HCT116 (cell line): ENCODE results near the gene ERLEC1. TPM values are rescaled to one million over a fixed set of nuclear protein-coding genes. Genes with fewer than 3 reads are reported as not detected.

Experiments
- ATAC-seq: fragments of 200-7000 bp; cut with Tn5 transposase; 2 replicates; pipeline ENCODE4 v1.9.1; 2020; ENCODE audit warnings: mild to moderate bottlenecking, moderate library complexity
- BruUV-seq: library from RNA; stranded (reverse); fragments of 400-500 nt; replicated peaks from 2 replicates; lab custom pipeline; 2021; lab: Mats Ljungman, UMichigan
- CTCF ChIA-PET: fragments of 300-600 bp; sonication (Branson Sonifier 250); formaldehyde crosslinking; loops from one replicate; lab custom pipeline; 2021; ENCODE audit warnings: antibody characterized with exemption; lab: Charles Lee
- POLR2A ChIA-PET: fragments of 300-600, 350-600 bp; sonication (Branson Sonifier 250); formaldehyde crosslinking; loops from one replicate; lab custom pipeline; 2021; ENCODE audit warnings: antibody characterized with exemption; lab: Charles Lee
- RAD21 ChIA-PET, 2 experiments: fragments of 300-600 bp; sonication (Branson Sonifier 250); formaldehyde crosslinking; loops; one replicate each; lab custom pipeline; 2023; ENCODE audit warnings: low total read pairs in 2 of 2; ENCODE audit not compliant: uncharacterized antibody in 2 of 2, unreplicated experiment in 2 of 2, low non-redundant PET in 1 of 2; lab: Charles Lee
- DNase-seq: peaks from one replicate; pipeline ENCODE4 v3.0.0-alpha.2; 2010; ENCODE audit warnings: low read depth, low spot score
- H2AFZ ChIP-seq: fragments of 200-600 bp; shearing (Covaris generic), sonication (generic); 2 replicates; pipeline ENCODE4 v1.6.1; 2017; ENCODE audit warnings: low read depth, mixed run types, mixed read lengths, antibody characterized with exemption, low read length; ENCODE audit not compliant: poor library complexity, severe bottlenecking
- H3K27ac ChIP-seq: 2 replicates; pipeline ENCODE4 v1.5.1; 2012; ENCODE audit warnings: low read depth, low read length
- H3K27me3 ChIP-seq: fragments of 200-600 bp; sonication (generic); 2 replicates; pipeline ENCODE4 v1.6.1; 2016; ENCODE audit warnings: mixed run types, low read length, mixed read lengths; ENCODE audit not compliant: insufficient read depth
- H3K36me3 ChIP-seq, 2 experiments: fragments of 200-500 bp in 1 of 2; fragments of 200-600 bp in 1 of 2; sonication (Bioruptor generic) in 1 of 2; sonication (generic) in 1 of 2; 2 replicates each; pipeline versions ENCODE4 v1.5.1 to v1.6.1; 2014 to 2016; ENCODE audit warnings: low read length in 2 of 2, inconsistent platforms in 1 of 2, mixed read lengths in 1 of 2, mixed run types in 1 of 2; ENCODE audit not compliant: insufficient read depth in 2 of 2, control insufficient read depth in 1 of 2
- H3K4me1 ChIP-seq, 2 experiments: fragments of 200-600 bp in 1 of 2; sonication (generic) in 1 of 2; 2 replicates each; pipeline versions ENCODE4 v1.5.1 to v1.6.1; 2012 to 2017; ENCODE audit warnings: low read length in 2 of 2, inconsistent platforms in 1 of 2, mild to moderate bottlenecking in 1 of 2, mixed read lengths in 1 of 2, mixed run types in 1 of 2, moderate library complexity in 1 of 2; ENCODE audit not compliant: insufficient read depth in 2 of 2, control insufficient read depth in 1 of 2
- H3K4me2 ChIP-seq: fragments of 200-600 bp; sonication (generic); 2 replicates; pipeline ENCODE4 v1.6.1; 2017; ENCODE audit warnings: mixed run types, low read length, mixed read lengths
- H3K4me3 ChIP-seq, 2 experiments: fragments of 200-600 bp in 1 of 2; sonication (generic) in 1 of 2; replicated peaks in 1 of 2; 2 replicates each; pipeline ENCODE4 v1.5.1; 2011 to 2016; ENCODE audit warnings: low read length in 2 of 2, control low read depth in 1 of 2, low read depth in 1 of 2, mild to moderate bottlenecking in 1 of 2, mixed read lengths in 1 of 2, mixed run types in 1 of 2
- H3K79me2 ChIP-seq: fragments of 200-600 bp; sonication (generic); 2 replicates; pipeline ENCODE4 v1.6.1; 2017; ENCODE audit warnings: mild to moderate bottlenecking, mixed run types, low read length, moderate library complexity, mixed read lengths; ENCODE audit not compliant: insufficient read depth
- H3K9ac ChIP-seq: fragments of 200-600 bp; sonication (generic); 2 replicates; pipeline ENCODE4 v1.6.1; 2016; ENCODE audit warnings: low read length, mixed read lengths
- H3K9me2 ChIP-seq: fragments of 200-600 bp; sonication (generic), shearing (Covaris generic); 2 replicates; pipeline ENCODE4 v1.6.1; 2017; ENCODE audit warnings: mixed run types, mild to moderate bottlenecking, moderate library complexity; ENCODE audit not compliant: insufficient read depth
- H3K9me3 ChIP-seq, 2 experiments: fragments of 200-500 bp in 1 of 2; fragments of 200-600 bp in 1 of 2; sonication (Bioruptor generic) in 1 of 2; sonication (generic) in 1 of 2; 2 replicates each; pipeline ENCODE4 v1.6.1; 2014 to 2017; ENCODE audit warnings: low read length in 2 of 2, mixed read lengths in 2 of 2, inconsistent platforms in 1 of 2, low read depth in 1 of 2, mild to moderate bottlenecking in 1 of 2, mixed run types in 1 of 2, moderate library complexity in 1 of 2; ENCODE audit not compliant: control insufficient read depth in 1 of 2, insufficient read depth in 1 of 2
- H4K20me1 ChIP-seq: fragments of 200-600 bp; sonication (generic), shearing (Covaris generic); 2 replicates; pipeline ENCODE4 v1.6.1; 2017; ENCODE audit warnings: mixed run types, mild to moderate bottlenecking, moderate library complexity; ENCODE audit not compliant: insufficient read depth
- CBX3 ChIP-seq: IDR thresholded peaks from 2 replicates; pipeline ENCODE4 v1.6.1; 2012; ENCODE audit warnings: low read depth
- CTCF ChIP-seq, 3 experiments: fragments of 200-600 bp in 1 of 3; sonication (generic) in 1 of 3; IDR thresholded peaks in 2 of 3; conservative IDR thresholded peaks in 1 of 3; 2 replicates each; pipeline ENCODE4 v1.5.1; 2012 to 2017; ENCODE audit warnings: low read depth in 2 of 3, low read length in 2 of 3, antibody characterized with exemption in 1 of 3, borderline replicate concordance in 1 of 3, control low read depth in 1 of 3, mild to moderate bottlenecking in 1 of 3, mixed read lengths in 1 of 3, mixed run types in 1 of 3, moderate library complexity in 1 of 3; ENCODE audit not compliant: insufficient read depth in 1 of 3
- ELF1 ChIP-seq: IDR thresholded peaks from 2 replicates; pipeline ENCODE4 v1.6.1; 2012; ENCODE audit warnings: low read depth, borderline replicate concordance
- EZH2phosphoT487 ChIP-seq: fragments of 200-600 bp; IDR thresholded peaks from 2 replicates; pipeline ENCODE4 v1.6.1; 2018; ENCODE audit warnings: antibody characterized with exemption, borderline replicate concordance
- POLR2A ChIP-seq: IDR thresholded peaks from 2 replicates; pipeline ENCODE4 v1.7.0; 2011; ENCODE audit warnings: borderline replicate concordance; ENCODE audit not compliant: insufficient read depth, insufficient read length; ENCODE audit errors: extremely low read depth
- POLR2AphosphoS5 ChIP-seq: IDR thresholded peaks from 2 replicates; pipeline ENCODE4 v1.6.1; 2011; ENCODE audit warnings: mild to moderate bottlenecking, low read depth, low read length, moderate library complexity
- REST ChIP-seq: IDR thresholded peaks from 2 replicates; pipeline ENCODE4 v1.6.1; 2012; ENCODE audit warnings: low read depth
- SIN3A ChIP-seq: IDR thresholded peaks from 2 replicates; pipeline ENCODE4 v1.6.1; 2012; ENCODE audit warnings: low read depth
- SP1 ChIP-seq: IDR thresholded peaks from 2 replicates; pipeline ENCODE4 v1.6.1; 2012; ENCODE audit warnings: low read depth
- SRF ChIP-seq: IDR thresholded peaks from 2 replicates; pipeline ENCODE4 v1.6.1; 2012; ENCODE audit warnings: low read depth
- TCF7L2 ChIP-seq: IDR thresholded peaks from 2 replicates; pipeline ENCODE4 v1.7.0; 2011; ENCODE audit warnings: borderline replicate concordance, inconsistent platforms; ENCODE audit not compliant: insufficient read depth, insufficient read length; ENCODE audit errors: extremely low read depth
- ZBTB33 ChIP-seq: IDR thresholded peaks from 2 replicates; pipeline ENCODE4 v1.6.1; 2011; ENCODE audit warnings: mild to moderate bottlenecking, low read length, moderate library complexity; ENCODE audit not compliant: insufficient replicate concordance; ENCODE audit errors: extremely low read depth
- ZNF274 ChIP-seq: fragments of 200-500 bp; sonication (Bioruptor generic); IDR thresholded peaks from 2 replicates; pipeline ENCODE4 v1.6.1; 2014; ENCODE audit warnings: mild to moderate bottlenecking, low read depth, low read length, inconsistent platforms
- intact Hi-C: fragments of 100-400 bp; cut with micrococcal nuclease; formaldehyde crosslinking; loops from 2 replicates; pipeline ENCODE4 v1.10.0; 2022
- total RNA-seq: library from RNA; stranded (reverse); gene quantifications from one replicate; pipeline ENCODE4 v1.2.1, GENCODE V29; 2021; ENCODE audit not compliant: unreplicated experiment

The ERLEC1 gene
- total RNA-seq, 1 experiment from 2014 or later: 26.9 TPM

GRCh38 chr2:53820711-53821110 is 33.9 kb downstream of the ERLEC1 start:
- no peaks in the 10 kb centered on the region for H3K27me3 ChIP-seq
- H3K27ac ChIP-seq: no peak overlapping the region
- DNase-seq (no peak), ATAC-seq (no peak)
- H3K9ac ChIP-seq: no peak overlapping the region
- RAD21 ChIA-PET: no interaction called here
- H3K79me2 ChIP-seq: no peaks in the 10 kb centered on the region
- CTCF ChIA-PET: no interaction called here
- TF ChIP-seq SRF (no peak), ZNF274 (no peak), TCF7L2 (no peak), POLR2AphosphoS5 (no peak), SIN3A (no peak), CBX3 (no peak), CTCF (IDR thresholded peaks at IDR 0.05 in 2 of 3, conservative IDR thresholded peaks at IDR 0.05 in 1 of 3; ENCODE audit: borderline replicate concordance in 1 of 3, insufficient read depth in 1 of 3, low read depth in 2 of 3, low read length in 2 of 3) (no peak), REST (no peak), SP1 (no peak), ZBTB33 (no peak), ELF1 (no peak), EZH2phosphoT487 (no peak), POLR2A (no peak)
- intact Hi-C loops: no loop called here
- H3K4me1 ChIP-seq: no peaks in the 10 kb centered on the region
- H3K4me2 ChIP-seq: no peak overlapping the region
- no peak overlapping the region for H3K4me3 ChIP-seq
- H3K9me2 ChIP-seq: no peaks in the 10 kb centered on the region
- no peak overlapping the region for H2AFZ ChIP-seq
- H3K36me3 ChIP-seq: no peaks in the 10 kb centered on the region; a peak in 1 of 4 replicates
- H4K20me1 ChIP-seq: no peaks in the 10 kb centered on the region
- BruUV-seq: no TSS peak
- no peaks in the 10 kb centered on the region for H3K9me3 ChIP-seq
- POLR2A ChIA-PET: no interaction called here
